GM12878 (cell line): ENCODE data around the gene DIRAS2. TPM values are rescaled to one million over a fixed set of nuclear protein-coding genes. Genes with fewer than 3 reads are reported as not detected.

Source experiments
- ATAC-seq: fragments of 200-7000 bp; cut with Tn5 transposase; 3 replicates; pipeline ENCODE4 v1.9.1; 2020; ENCODE audit warnings: mild to moderate bottlenecking, moderate library complexity
- BruUV-seq: library from RNA; stranded (reverse); fragments of 400-500 nt; replicated peaks from 2 replicates; lab custom pipeline; 2021; lab: Mats Ljungman, UMichigan
- CTCF ChIA-PET: fragments of 300-600 bp; sonication (Branson Sonifier 250); formaldehyde crosslinking; extraction: SDS; loops from one replicate; lab custom pipeline; 2021; ENCODE audit warnings: inconsistent platforms; lab: Yijun Ruan, JAX
- POLR2A ChIA-PET: fragments of 350-600 bp; formaldehyde crosslinking; extraction: SDS; loops from one replicate; lab custom pipeline; 2021; ENCODE audit warnings: inconsistent platforms; lab: Charles Lee
- RAD21 ChIA-PET: fragments of 300-600 bp; sonication (Branson Sonifier 250); formaldehyde crosslinking; loops from one replicate; lab custom pipeline; 2023; ENCODE audit warnings: antibody characterized with exemption; ENCODE audit not compliant: unreplicated experiment; lab: Charles Lee
- SMC1A ChIA-PET: fragments of 300-600 bp; sonication (Branson Sonifier 250); formaldehyde crosslinking; loops from one replicate; lab custom pipeline; 2023; ENCODE audit not compliant: unreplicated experiment, uncharacterized antibody; lab: Charles Lee
- DNase-seq: peaks from one replicate; pipeline ENCODE4 v3.0.0-alpha.2; 2011; ENCODE audit warnings: low read depth, low spot score
- FAIRE-seq: peaks from 3 replicates; lab custom pipeline; 2011; peaks lifted over from hg19 to GRCh38; lab: Jason Lieb, UNC
- H2AFZ ChIP-seq: 2 replicates; pipeline ENCODE4 v1.6.0; 2011; ENCODE audit warnings: low read depth, low read length, control low read depth; ENCODE audit not compliant: control insufficient read depth
- H3K27ac ChIP-seq: 2 replicates; pipeline ENCODE4 v1.5.1; 2011; ENCODE audit warnings: control low read depth; ENCODE audit not compliant: control insufficient read depth, insufficient read depth
- H3K27me3 ChIP-seq, 2 experiments: replicated peaks in 1 of 2; 2 replicates each; pipeline versions ENCODE4 v1.6.0 to v1.6.1; 2011; ENCODE audit warnings: low read length in 1 of 2; ENCODE audit not compliant: control insufficient read depth in 2 of 2, insufficient read depth in 2 of 2
- H3K36me3 ChIP-seq, 2 experiments: 2 replicates each; pipeline ENCODE4 v1.5.1; 2011; ENCODE audit warnings: low read length in 1 of 2; ENCODE audit not compliant: control insufficient read depth in 2 of 2, insufficient read depth in 2 of 2
- H3K4me1 ChIP-seq: 2 replicates; pipeline ENCODE4 v1.6.1; 2011; ENCODE audit warnings: mild to moderate bottlenecking, low read length, moderate library complexity, mixed read lengths; ENCODE audit not compliant: control insufficient read depth, insufficient read depth
- H3K4me2 ChIP-seq: 2 replicates; pipeline ENCODE4 v1.6.0; 2011; ENCODE audit warnings: control low read depth; ENCODE audit not compliant: control insufficient read depth, insufficient read depth
- H3K4me3 ChIP-seq: fragments of 200-600 bp; sonication (generic); 2 replicates; pipeline ENCODE4 v1.5.1; 2016
- H3K79me2 ChIP-seq: 2 replicates; pipeline ENCODE4 v1.6.0; 2011; ENCODE audit warnings: low read length; ENCODE audit not compliant: control insufficient read depth, insufficient read depth
- H3K9ac ChIP-seq: 2 replicates; pipeline ENCODE4 v1.8.0; 2011; ENCODE audit warnings: low read length, control low read depth, mixed read lengths; ENCODE audit not compliant: control insufficient read depth, insufficient read depth
- H3K9me3 ChIP-seq: replicated peaks from 3 replicates; pipeline ENCODE4 v1.5.1; 2011; ENCODE audit warnings: mild to moderate bottlenecking, low read length; ENCODE audit not compliant: control insufficient read depth, insufficient read depth
- H4K20me1 ChIP-seq: 2 replicates; pipeline ENCODE4 v1.6.0; 2011; ENCODE audit not compliant: control insufficient read depth, insufficient read depth
- BRCA1 ChIP-seq: IDR thresholded peaks from 2 replicates; pipeline ENCODE4 v1.6.1; 2011; ENCODE audit warnings: low read depth, low read length, improper control_type of control experiment
- CHD1 ChIP-seq: IDR thresholded peaks from 2 replicates; pipeline ENCODE4 v1.6.1; 2012; ENCODE audit warnings: low read depth, low read length, improper control_type of control experiment
- IKZF2 ChIP-seq, 2 experiments: fragments of 450-650 bp; IDR thresholded peaks; 2 replicates each; pipeline ENCODE4 v1.6.1; 2017; ENCODE audit warnings: mild to moderate bottlenecking in 2 of 2, moderate library complexity in 2 of 2
- IRF3 ChIP-seq: fragments of 450-650 bp; IDR thresholded peaks from 2 replicates; pipeline ENCODE4 v1.6.1; 2014; ENCODE audit warnings: mild to moderate bottlenecking
- NKRF ChIP-seq: fragments of 450-650 bp; conservative IDR thresholded peaks from 2 replicates; pipeline ENCODE4 v1.6.1; 2017; ENCODE audit warnings: mild to moderate bottlenecking, moderate library complexity
- RCOR1 ChIP-seq: conservative IDR thresholded peaks from 2 replicates; pipeline ENCODE4 v1.6.1; 2012; ENCODE audit warnings: low read depth, low read length, improper control_type of control experiment
- RELA ChIP-seq: fragments of 450-650 bp; IDR thresholded peaks from 2 replicates; pipeline ENCODE4 v1.8.0; 2014; ENCODE audit warnings: borderline replicate concordance; ENCODE audit not compliant: partially characterized antibody
- SIX5 ChIP-seq: IDR thresholded peaks from 2 replicates; pipeline ENCODE4 v1.6.1; 2011; ENCODE audit warnings: mild to moderate bottlenecking, low read depth, low read length, moderate library complexity; ENCODE audit not compliant: severe bottlenecking
- USF2 ChIP-seq: IDR thresholded peaks from 2 replicates; pipeline ENCODE4 v1.6.1; 2011; ENCODE audit warnings: low read depth, low read length, improper control_type of control experiment, borderline replicate concordance
- WGBS: methylation state at CpG from one replicate; pipeline ENCODE4 v1.1.6; 2016; ENCODE audit warnings: low lambda C conversion rate; ENCODE audit not compliant: insufficient replicate concordance, insufficient coverage; ENCODE audit errors: missing lambda C conversion rate; 5-methylcytosine and 5-hydroxymethylcytosine counted together
- in situ Hi-C: fragments of 300-500 bp; cut with MboI; formaldehyde crosslinking; loops from 9 replicates; pipeline ENCODE4 v1.14.3; 2018; ENCODE audit warnings: mixed read lengths
- intact Hi-C: fragments of 100-400 bp; cut with micrococcal nuclease; formaldehyde crosslinking; loops from one replicate; pipeline ENCODE4 v1.14.2; 2022; ENCODE audit not compliant: unreplicated experiment
- polyA plus RNA-seq, 11 experiments: library from polyadenylated mRNA; depleted of rRNA in 4 of 11; unstranded in 6 of 11; stranded (reverse) in 5 of 11; fragments of >200 nt; fragmentation: Nextera tagmentation in 4 of 11; fragmentation: Illumina TruSeq in 1 of 11; extraction: Ambion mirVana in 4 of 11; extraction: Trizol in 1 of 11; gene quantifications; 1 replicate in 1 of 11; 2 replicates in 10 of 11; pipeline versions ENCODE4 v1.2.1 to v1.2.3, GENCODE V29; 2011 to 2016; ENCODE audit warnings: inconsistent platforms in 2 of 11, missing spikeins in 2 of 11, low read depth in 1 of 11
- total RNA-seq, 4 experiments: library from RNA; depleted of rRNA in 3 of 4; stranded (reverse); fragments of >200 nt in 3 of 4; fragmentation: Illumina TruSeq in 1 of 4; extraction: Trizol in 1 of 4; gene quantifications; 2 replicates each; pipeline versions ENCODE4 v1.2.1 to v1.2.3, GENCODE V29; 2013 to 2021
- TF ChIP-seq, protein P1 (sequence below): IDR thresholded peaks from 2 replicates; pipeline ENCODE4 v1.6.1; 2012; ENCODE audit warnings: low read depth, low read length, improper control_type of control experiment
- TF ChIP-seq, protein P2 (sequence below): fragments of 450-650 bp; IDR thresholded peaks from 2 replicates; pipeline ENCODE4 v1.6.1; 2016; ENCODE audit warnings: mild to moderate bottlenecking, moderate library complexity, borderline replicate concordance
- TF ChIP-seq, protein P3 (sequence below): fragments of 450-650 bp; IDR thresholded peaks from 2 replicates; pipeline ENCODE4 v1.6.1; 2018; ENCODE audit warnings: borderline replicate concordance, mild to moderate bottlenecking; ENCODE audit not compliant: partially characterized antibody

Gene DIRAS2
- total and polyA plus RNA-seq, 10 of the 15 experiments (the other 5 are each of a cell fraction or from before 2014, with no cell fraction given), result not detected

DNA sequence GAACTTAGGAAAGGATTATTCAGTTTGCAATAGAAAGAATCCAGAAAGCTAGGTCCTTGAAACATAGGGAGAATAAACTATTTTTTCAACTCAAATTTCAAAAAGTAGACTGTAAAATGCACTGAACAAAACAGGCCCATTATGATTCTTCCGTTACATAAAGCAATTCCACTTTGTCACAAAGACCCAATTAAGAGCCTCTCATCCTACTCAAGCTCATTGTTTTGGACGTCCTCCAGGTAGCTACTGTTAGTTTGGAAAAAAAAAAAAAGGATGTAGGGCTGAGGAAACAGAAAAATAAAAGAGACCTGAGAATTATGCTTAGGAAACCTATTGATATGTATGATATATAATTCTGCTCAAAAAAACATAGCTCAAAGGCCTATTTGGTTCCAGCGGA lies 74.0 kb downstream of the DIRAS2 start:
- no peak for DNase-seq
- no peak for ATAC-seq
- Histone ChIP-seq H3K4me3 (no peak overlapping the region), H3K27me3 (no peaks in the 10 kb centered on the region), H3K27ac (no peak overlapping the region), H2AFZ (no peak overlapping the region), H3K4me1 (no peaks in the 10 kb centered on the region), H3K4me2 (no peak overlapping the region), H4K20me1 (no peaks in the 10 kb centered on the region), H3K36me3 (no peaks in the 10 kb centered on the region), H3K9ac (no peak overlapping the region), H3K9me3 (no peaks in the 10 kb centered on the region), H3K79me2 (no peaks in the 10 kb centered on the region)
- FAIRE-seq, result no peak
- 23% methylated on average over 3 of the region's 3 CpGs for WGBS
- CTCF ChIA-PET, result no interaction called here
- in situ Hi-C loops (no loop called here), intact Hi-C loops (no loop called here)
- BruUV-seq, result no TSS peak
- POLR2A ChIA-PET, result no interaction called here
- SMC1A ChIA-PET, result interaction anchor here (1.0 kb wide), 1 partner anchor 10 kb away, joined by 3 read pairs; no protein-coding TSS in a partner anchor
- RAD21 ChIA-PET, result interaction anchor here (1.2 kb wide), 1 partner anchor 302 kb away, joined by 3 read pairs; no protein-coding TSS in a partner anchor
- TF ChIP-seq RELA, result no peak
- no peak for TF ChIP-seq RCOR1
- no peak for TF ChIP-seq CHD1
- no peak for TF ChIP-seq SIX5
- no peak for TF ChIP-seq BRCA1
- TF ChIP-seq, protein P1, sequence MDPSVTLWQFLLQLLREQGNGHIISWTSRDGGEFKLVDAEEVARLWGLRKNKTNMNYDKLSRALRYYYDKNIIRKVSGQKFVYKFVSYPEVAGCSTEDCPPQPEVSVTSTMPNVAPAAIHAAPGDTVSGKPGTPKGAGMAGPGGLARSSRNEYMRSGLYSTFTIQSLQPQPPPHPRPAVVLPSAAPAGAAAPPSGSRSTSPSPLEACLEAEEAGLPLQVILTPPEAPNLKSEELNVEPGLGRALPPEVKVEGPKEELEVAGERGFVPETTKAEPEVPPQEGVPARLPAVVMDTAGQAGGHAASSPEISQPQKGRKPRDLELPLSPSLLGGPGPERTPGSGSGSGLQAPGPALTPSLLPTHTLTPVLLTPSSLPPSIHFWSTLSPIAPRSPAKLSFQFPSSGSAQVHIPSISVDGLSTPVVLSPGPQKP, result no peak
- no peak for TF ChIP-seq IKZF2 (IDR thresholded peaks at IDR 0.05)
- no peak for TF ChIP-seq IRF3
- no peak for TF ChIP-seq USF2
- TF ChIP-seq, protein P2, sequence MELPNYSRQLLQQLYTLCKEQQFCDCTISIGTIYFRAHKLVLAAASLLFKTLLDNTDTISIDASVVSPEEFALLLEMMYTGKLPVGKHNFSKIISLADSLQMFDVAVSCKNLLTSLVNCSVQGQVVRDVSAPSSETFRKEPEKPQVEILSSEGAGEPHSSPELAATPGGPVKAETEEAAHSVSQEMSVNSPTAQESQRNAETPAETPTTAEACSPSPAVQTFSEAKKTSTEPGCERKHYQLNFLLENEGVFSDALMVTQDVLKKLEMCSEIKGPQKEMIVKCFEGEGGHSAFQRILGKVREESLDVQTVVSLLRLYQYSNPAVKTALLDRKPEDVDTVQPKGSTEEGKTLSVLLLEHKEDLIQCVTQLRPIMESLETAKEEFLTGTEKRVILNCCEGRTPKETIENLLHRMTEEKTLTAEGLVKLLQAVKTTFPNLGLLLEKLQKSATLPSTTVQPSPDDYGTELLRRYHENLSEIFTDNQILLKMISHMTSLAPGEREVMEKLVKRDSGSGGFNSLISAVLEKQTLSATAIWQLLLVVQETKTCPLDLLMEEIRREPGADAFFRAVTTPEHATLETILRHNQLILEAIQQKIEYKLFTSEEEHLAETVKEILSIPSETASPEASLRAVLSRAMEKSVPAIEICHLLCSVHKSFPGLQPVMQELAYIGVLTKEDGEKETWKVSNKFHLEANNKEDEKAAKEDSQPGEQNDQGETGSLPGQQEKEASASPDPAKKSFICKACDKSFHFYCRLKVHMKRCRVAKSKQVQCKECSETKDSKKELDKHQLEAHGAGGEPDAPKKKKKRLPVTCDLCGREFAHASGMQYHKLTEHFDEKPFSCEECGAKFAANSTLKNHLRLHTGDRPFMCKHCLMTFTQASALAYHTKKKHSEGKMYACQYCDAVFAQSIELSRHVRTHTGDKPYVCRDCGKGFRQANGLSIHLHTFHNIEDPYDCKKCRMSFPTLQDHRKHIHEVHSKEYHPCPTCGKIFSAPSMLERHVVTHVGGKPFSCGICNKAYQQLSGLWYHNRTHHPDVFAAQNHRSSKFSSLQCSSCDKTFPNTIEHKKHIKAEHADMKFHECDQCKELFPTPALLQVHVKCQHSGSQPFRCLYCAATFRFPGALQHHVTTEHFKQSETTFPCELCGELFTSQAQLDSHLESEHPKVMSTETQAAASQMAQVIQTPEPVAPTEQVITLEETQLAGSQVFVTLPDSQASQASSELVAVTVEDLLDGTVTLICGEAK, result no peak
- TF ChIP-seq, protein P3, sequence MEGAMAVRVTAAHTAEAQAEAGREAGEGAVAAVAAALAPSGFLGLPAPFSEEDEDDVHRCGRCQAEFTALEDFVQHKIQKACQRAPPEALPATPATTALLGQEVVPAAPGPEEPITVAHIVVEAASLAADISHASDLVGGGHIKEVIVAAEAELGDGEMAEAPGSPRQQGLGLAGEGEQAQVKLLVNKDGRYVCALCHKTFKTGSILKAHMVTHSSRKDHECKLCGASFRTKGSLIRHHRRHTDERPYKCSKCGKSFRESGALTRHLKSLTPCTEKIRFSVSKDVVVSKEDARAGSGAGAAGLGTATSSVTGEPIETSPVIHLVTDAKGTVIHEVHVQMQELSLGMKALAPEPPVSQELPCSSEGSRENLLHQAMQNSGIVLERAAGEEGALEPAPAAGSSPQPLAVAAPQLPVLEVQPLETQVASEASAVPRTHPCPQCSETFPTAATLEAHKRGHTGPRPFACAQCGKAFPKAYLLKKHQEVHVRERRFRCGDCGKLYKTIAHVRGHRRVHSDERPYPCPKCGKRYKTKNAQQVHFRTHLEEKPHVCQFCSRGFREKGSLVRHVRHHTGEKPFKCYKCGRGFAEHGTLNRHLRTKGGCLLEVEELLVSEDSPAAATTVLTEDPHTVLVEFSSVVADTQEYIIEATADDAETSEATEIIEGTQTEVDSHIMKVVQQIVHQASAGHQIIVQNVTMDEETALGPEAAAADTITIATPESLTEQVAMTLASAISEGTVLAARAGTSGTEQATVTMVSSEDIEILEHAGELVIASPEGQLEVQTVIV, result no peak
- TF ChIP-seq NKRF, result no peak
